Activated T-helper 1 cell treated with anti-CD3 and anti-CD28 coated beads, Interleukin-12 subunit alpha, Interleukin-12 subunit beta, Interleukin-2, Interleukin-4 antibody, amounts not matched to agents 30 ng/mL and 10 ng/mL and 1 ng/mL, durations not matched to agents 14 hours and 24 hours and 36 hours (primary cell): ENCODE data around the gene GGT1. TPM values are rescaled to one million over a fixed set of nuclear protein-coding genes. Genes with fewer than 3 reads are reported as not detected.
A peak's percentile ranks its signal among the peaks of the same experiment; 100 is the strongest.
"Not testable (repeated sequence)": the region's sequence is repeated elsewhere in the genome, so short reads cannot be mapped to it uniquely, and the experiment has no call there.

Source experiments
- DNase-seq: peaks from one replicate; pipeline ENCODE4 v3.0.0; 2021; ENCODE audit warnings: low spot score
- H3K27ac Mint-ChIP-seq: one replicate; pipeline ENCODE4 v1.8.0; 2021; ENCODE audit warnings: mild to moderate bottlenecking, mixed read lengths
- H3K27me3 Mint-ChIP-seq: one replicate; pipeline ENCODE4 v1.8.0; 2022; ENCODE audit warnings: mild to moderate bottlenecking, moderate library complexity, mixed read lengths; ENCODE audit not compliant: insufficient read depth
- H3K36me3 Mint-ChIP-seq: one replicate; pipeline ENCODE4 v1.8.0; 2021; ENCODE audit warnings: low read depth, mixed read lengths
- H3K4me1 Mint-ChIP-seq: one replicate; pipeline ENCODE4 v1.8.0; 2021; ENCODE audit warnings: low read depth, mixed read lengths
- H3K4me3 Mint-ChIP-seq: one replicate; pipeline ENCODE4 v1.8.0; 2021; ENCODE audit warnings: mild to moderate bottlenecking, moderate library complexity, mixed read lengths
- H3K9me3 Mint-ChIP-seq: one replicate; pipeline ENCODE4 v1.8.0; 2021; ENCODE audit warnings: mixed read lengths
- intact Hi-C: fragments of 100-400 bp; cut with micrococcal nuclease; formaldehyde crosslinking; loops from one replicate; pipeline ENCODE4 v1.15.1; 2024
- total RNA-seq: library from RNA; stranded (reverse); gene quantifications from 2 replicates; pipeline ENCODE4 v1.2.3, GENCODE V29; 2022

GGT1 gene
- 52.6 and 61.0 TPM in 2 replicates for total RNA-seq

DNA sequence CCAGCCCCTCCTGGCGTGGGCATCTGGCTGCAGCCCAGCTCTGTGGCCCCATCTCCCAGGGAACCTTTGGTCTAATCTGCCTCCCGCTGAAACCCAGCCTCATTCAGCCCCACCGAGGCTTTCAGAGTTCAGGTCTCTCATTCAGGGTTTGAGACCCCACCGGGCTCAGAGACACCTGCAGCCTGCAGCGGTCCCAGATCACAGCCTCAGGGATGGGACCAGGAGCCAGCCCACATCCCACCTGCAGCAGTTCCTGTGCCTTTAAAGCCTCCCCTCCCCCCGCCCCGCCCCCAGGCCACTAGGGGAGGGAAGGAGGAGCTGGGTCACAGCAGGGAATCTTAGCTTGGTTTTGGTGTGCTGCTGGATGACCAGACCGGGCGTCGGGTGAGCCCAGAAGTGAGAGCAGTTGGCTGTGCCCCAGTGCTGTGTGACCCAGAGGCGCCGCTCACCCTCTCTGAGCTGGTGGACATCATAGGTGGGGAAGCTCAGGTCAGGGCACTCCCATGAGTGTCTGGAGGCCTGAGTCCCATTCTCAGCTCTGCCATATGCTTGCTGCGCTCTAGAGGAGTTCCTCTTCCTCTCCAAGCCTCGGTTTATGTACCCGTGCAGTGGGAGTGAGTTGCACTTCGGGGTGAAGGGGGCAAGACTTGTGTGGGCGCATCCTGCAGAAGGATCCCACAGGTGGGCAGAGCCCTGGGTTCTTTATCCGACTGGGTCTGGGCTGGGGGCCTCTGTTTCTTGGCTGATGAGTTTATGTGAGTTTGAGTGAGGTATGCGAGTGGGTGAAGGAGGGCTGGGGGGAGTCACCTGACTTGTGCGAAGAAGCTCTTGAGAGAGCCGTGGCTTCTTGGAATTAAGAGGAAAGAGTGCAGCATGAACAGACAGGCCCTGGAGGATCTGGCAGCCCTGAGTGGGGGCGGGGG is at the start of gene GGT1:
Gene GGT1 (plus strand): TSS at position 347 of the 923 bp plus-strand sequence. CDS start 7,889 bp downstream, outside the sequence.
- intact Hi-C loops, H3K36me3 Mint-ChIP-seq, DNase-seq, H3K27me3 Mint-ChIP-seq, H3K9me3 Mint-ChIP-seq: not testable (repeated sequence)
- Mint-ChIP-seq H3K4me1 (peaks cover 43% of the 10 kb centered on the region), H3K27ac (peak within 1 kb of the TSS; percentile 77), H3K4me3 (peak within 1 kb of the TSS; percentile 58)

DNA sequence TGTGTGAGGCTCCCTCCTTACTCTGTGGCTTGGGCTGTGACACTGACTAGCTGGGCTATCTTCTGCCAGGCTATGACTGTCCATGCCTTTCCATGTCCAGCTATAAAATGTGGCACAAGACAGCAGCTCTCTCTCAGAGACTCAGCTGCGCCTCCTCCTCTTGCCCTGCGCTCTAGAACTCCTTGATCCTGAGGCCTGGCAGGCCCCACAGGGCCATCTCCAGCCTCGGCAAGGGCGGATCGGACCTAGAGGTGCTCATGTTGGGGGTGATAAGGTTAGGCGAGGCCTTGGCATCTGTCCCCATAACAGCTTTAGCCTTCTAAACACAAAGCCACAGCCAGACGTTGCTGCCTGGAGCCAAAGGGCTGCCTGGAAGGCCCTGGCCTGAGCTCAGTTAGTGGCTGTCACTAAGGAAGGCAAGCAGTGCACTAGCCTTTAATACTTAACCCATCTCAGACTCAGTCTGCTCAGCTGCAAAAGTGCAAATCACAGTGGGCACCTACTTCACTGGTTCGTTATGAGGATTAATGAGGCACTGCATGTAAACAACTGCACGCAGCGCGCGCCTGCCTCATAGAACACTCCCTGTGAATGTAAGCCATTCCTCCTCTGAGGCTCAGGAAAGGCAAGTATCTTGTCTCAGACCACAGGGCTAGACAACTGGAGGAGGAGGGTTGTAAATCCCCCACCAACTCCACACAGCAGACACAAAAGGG is 49.2 kb upstream of the GGT1 start:
- Mint-ChIP-seq H3K9me3 (no peaks in the 10 kb centered on the region), H3K27ac (peak overlapping the region; percentile 93), H3K4me3 (peak overlapping the region; percentile 98), H3K27me3 (no peaks in the 10 kb centered on the region), H3K36me3 (peaks cover 39% of the 10 kb centered on the region), H3K4me1 (peaks cover 53% of the 10 kb centered on the region)
- no peak for DNase-seq
- intact Hi-C loops, result loop anchor here (2.0 to 10.0 kb wide), 5 partner anchors 53 to 837 kb away; partner anchors contain the start of gene MIF

DNA sequence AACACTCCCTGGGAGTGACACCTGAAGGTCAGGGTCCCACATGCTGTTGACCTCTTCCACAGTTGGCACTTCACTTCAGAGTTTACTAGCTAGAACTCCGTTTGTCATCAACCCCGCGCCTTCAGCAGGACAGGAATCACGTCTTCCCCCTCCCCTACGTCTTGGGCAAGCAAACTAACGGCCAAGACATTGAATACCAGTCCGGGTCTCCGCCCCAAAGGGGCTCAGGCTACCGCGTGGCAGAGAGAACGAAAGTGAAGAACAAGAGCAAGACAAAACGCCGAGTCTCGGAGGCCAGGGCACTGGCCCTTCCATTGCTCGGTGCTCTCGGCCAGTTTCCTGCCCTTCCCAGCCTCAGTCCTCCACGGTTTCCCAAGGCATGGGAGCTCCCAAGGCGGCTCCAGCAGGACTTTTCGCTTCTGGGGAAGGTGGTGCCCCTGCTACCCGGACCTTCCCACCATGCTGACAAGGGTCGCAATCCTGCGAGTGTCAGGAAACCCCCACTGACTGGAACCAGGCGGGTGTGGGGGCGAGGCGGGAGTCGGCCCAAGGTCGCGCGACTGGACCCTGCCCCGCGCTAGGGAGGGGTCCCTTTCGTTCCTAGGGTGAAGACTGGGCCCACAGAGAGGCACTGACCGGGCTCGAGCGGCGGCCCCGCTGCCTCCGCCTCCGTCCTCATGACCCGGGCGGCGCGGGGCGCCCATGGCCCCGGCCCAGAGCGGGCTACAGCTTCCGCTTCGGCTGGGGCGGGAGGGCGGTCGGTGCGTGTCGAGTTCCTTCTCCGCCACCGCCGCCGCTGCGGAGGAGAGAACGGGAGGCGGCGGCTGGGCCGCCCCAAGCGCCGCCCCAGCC is 48.5 kb upstream of the GGT1 start, which contains the start of gene GUCD1:
Gene GUCD1 (minus strand): TSS at position 826 of the 852 bp plus-strand sequence. CDS start 147 bp downstream, at position 679.
- H3K4me3 Mint-ChIP-seq, result peak within 1 kb of the TSS; percentile 98
- H3K27me3 Mint-ChIP-seq, result no peaks in the 10 kb centered on the region
- peaks cover 38% of the 10 kb centered on the region for H3K36me3 Mint-ChIP-seq
- H3K27ac Mint-ChIP-seq, result peak within 1 kb of the TSS; percentile 97
- intact Hi-C loops, result loop anchor here (1.0 to 10.0 kb wide), 10 partner anchors 29 to 838 kb away; partner anchors contain the start of genes DERL3 and MIF
- peaks cover 60% of the 10 kb centered on the region for H3K4me1 Mint-ChIP-seq
- peak; percentile 25 for DNase-seq
- H3K9me3 Mint-ChIP-seq, result no peaks in the 10 kb centered on the region

DNA sequence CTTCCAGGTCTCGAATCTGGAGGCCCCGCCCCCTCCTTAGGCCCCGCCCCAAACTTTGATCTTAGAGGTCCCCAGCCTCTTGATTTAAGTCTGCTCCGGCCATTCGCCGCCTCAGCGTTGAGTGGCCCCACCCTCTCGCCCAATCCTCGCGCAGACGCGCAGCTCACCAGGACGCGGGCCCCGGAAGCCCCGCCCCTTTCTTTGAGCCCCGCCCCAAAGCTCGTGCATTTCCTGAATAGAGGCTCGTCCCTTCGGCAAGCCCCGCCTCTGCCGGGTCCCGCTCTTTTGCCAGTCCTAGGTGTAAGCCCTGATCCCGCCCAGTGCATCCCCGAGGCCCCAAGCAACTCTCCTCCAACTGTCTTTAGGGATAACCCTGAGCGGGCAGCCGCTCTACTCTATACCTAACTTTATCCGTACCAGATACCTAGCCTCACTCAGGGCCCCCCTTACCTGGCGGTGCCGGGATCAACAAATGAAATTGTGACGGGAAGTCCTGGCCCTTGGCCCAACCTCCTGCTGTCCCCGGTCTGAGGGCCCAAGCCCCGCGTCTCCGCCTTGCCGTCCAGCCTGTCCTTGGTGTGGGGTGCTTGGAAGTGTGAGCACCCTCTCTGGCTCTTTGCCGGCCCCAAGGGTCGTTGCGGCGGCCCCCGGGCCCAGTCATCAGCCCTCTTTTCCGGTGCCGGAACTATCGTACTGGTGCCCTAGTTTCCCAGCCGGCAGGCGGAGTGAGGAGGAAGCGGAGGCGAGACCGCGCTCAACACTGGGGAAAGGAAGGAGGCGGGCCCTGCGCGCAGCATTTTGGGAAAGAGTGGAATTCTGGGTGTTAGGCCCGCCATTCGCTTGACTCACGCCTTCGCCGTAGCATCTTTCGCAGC is 47.6 kb upstream of the GGT1 start, which contains the start of gene SNRPD3:
Gene SNRPD3 (plus strand): TSS at position 835 of the 875 bp plus-strand sequence. CDS start 1,676 bp downstream, outside the sequence.
- Mint-ChIP-seq H3K27ac (peak within 1 kb of the TSS; percentile 97), H3K4me3 (peak within 1 kb of the TSS; percentile 98), H3K36me3 (peaks cover 38% of the 10 kb centered on the region), H3K4me1 (peaks cover 64% of the 10 kb centered on the region), H3K9me3 (no peaks in the 10 kb centered on the region), H3K27me3 (no peaks in the 10 kb centered on the region)
- intact Hi-C loops, result loop anchor here (1.0 to 10.0 kb wide), 10 partner anchors 30 to 839 kb away; partner anchors contain the start of genes DERL3 and MIF
- peak; percentile 97 for DNase-seq

DNA sequence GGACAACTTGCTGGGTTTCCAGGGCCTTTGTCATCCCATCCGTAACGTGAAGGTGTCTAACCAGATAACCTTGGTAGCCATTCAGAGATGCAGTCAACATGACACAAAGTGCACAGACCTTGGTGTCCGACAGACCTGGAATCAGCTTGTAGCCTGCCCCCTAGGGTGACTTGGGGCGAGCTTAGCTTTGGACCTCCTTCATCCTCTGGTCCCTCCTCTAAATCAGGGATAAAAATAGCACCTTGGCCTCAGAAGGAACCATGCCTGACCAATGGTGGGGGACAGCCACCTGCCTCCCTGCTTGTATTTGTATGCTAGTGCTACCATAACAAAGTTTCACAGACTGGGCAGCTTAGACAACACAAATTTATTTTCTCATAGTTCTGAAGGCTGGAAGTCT is 43.5 kb upstream of the GGT1 start:
- H3K4me3 Mint-ChIP-seq, result no peak overlapping the region
- H3K9me3 Mint-ChIP-seq, result no peaks in the 10 kb centered on the region
- H3K36me3 Mint-ChIP-seq, result peaks cover 35% of the 10 kb centered on the region
- intact Hi-C loops, result loop anchor here (5.0 to 10.0 kb wide), 2 partner anchors 195 to 503 kb away; no protein-coding TSS in a partner anchor
- H3K4me1 Mint-ChIP-seq, result peaks cover 54% of the 10 kb centered on the region
- no peak for DNase-seq
- no peaks in the 10 kb centered on the region for H3K27me3 Mint-ChIP-seq
- no peak overlapping the region for H3K27ac Mint-ChIP-seq

DNA sequence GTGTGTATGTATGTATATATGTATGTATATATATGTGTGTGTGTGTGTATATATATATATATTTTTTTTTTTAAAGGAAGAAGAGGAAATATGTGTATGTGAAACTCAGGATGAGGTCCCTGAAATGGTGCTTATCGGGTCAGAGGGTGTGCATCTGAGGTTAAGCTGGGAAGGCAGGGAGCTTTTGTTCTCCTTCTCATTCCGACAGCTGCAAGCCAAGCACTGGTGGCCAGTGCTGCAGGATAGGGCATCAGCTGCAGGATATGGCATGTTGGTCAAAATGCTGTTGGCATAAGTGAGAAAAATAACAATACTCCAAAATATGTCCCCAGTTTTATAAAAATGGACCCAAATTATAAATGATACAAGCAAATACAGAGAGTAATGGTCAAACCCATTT is 39.7 kb upstream of the GGT1 start:
- peaks cover 29% of the 10 kb centered on the region for H3K36me3 Mint-ChIP-seq
- intact Hi-C loops, result no loop called here

DNA sequence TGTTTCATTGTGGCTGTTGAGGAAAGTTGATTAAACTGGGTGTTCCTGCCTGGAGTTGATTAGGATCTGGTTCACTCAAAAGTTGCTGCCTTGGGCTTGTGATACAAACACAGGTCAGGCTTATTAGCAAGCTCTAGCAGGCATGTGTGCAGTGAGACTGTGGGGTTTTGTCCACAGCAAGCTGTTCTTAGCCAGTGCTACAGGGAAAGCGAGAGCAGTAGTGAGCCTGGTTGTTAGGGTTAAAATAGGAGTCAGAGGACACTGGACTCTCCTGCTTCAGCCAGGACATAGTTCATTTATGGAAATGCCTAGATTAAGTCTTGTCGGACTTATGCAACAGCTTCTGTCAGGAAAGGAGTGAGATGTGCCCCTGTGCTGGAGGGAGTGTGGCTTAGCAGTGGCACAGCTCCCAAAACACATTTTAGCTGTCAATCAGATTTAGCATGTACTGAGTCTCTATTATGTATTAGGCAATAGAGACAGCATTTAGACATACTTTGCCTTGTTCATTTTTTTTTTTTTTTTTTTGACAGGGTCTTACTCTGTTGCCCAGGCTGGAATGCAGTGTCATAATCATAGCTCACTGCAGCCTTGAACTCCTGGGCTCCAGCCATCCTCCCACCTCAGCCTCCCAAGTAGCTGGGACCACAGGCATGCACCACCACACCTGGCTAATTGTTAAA is 38.5 kb upstream of the GGT1 start:
- Mint-ChIP-seq H3K4me1 (peaks cover 28% of the 10 kb centered on the region), H3K27ac (no peak overlapping the region), H3K9me3 (no peaks in the 10 kb centered on the region), H3K4me3 (no peak overlapping the region), H3K36me3 (peaks cover 27% of the 10 kb centered on the region), H3K27me3 (no peaks in the 10 kb centered on the region)
- intact Hi-C loops, result no loop called here
- no peak for DNase-seq

More for the DNA sequence above, 39.7 kb upstream of the GGT1 start:
- Mint-ChIP-seq H3K9me3 (no peaks in the 10 kb centered on the region), H3K4me3 (no peak overlapping the region), H3K4me1 (peaks cover 36% of the 10 kb centered on the region), H3K27ac (no peak overlapping the region), H3K27me3 (no peaks in the 10 kb centered on the region)
- no peak for DNase-seq

DNA sequence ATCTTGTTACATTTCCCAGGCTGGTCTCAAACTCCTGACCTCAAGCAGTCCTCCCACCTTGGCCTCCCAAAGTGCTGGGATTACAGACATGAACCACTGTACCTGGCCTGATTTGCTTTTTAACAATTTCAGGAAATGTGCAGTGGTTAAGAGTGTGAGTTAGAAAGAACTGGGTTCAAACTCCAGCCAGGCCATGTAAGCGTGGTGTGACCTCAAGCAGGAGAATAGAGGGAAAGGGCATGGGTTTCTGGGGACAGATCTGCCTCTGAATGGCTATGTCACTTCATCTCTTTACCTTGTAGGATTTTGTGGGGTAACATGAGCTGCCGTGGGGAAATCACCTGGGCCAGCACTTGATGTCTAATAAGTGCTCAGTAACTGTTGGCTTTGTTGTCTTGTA is 37.9 kb upstream of the GGT1 start:
- DNase-seq, result no peak
- H3K4me1 Mint-ChIP-seq, result peaks cover 26% of the 10 kb centered on the region
- H3K27ac Mint-ChIP-seq, result no peak overlapping the region
- intact Hi-C loops, result no loop called here
- no peaks in the 10 kb centered on the region for H3K27me3 Mint-ChIP-seq
- no peaks in the 10 kb centered on the region for H3K9me3 Mint-ChIP-seq
- no peak overlapping the region for H3K4me3 Mint-ChIP-seq
- H3K36me3 Mint-ChIP-seq, result peaks cover 32% of the 10 kb centered on the region

DNA sequence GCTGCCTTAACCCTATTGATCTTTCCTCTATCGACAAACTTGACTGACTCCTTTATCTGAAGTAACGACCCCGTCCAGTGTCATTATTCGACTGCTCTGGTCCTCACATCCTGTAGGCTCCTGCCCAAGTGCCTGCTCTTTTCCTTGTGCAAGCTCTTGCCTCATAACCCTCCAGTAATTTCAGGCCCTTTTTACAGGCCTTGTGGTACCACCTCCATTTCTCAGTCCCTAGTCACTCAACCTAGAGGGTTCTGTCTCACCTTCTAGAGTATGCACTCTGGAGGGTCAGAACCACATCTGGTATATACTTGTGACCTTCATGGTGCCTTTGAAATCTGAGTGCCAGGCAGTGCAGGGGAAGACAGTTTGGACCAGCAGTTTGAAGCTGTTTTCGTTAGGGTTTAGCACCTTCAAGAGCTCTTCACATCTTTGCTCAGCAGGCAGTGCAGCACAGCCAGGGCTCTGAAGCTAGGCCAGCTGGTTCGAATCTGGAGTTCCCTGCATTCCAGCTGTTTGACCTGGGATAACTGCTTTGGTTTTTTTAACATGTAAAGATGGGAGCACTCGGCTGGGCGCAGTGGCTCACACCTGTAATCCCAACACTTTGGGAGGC is 36.0 kb upstream of the GGT1 start:
- no peak for DNase-seq
- peaks cover 20% of the 10 kb centered on the region for H3K4me1 Mint-ChIP-seq
- H3K9me3 Mint-ChIP-seq, result no peaks in the 10 kb centered on the region
- no peak overlapping the region for H3K27ac Mint-ChIP-seq
- H3K4me3 Mint-ChIP-seq, result no peak overlapping the region
- peaks cover 38% of the 10 kb centered on the region for H3K36me3 Mint-ChIP-seq
- intact Hi-C loops, result no loop called here
- no peaks in the 10 kb centered on the region for H3K27me3 Mint-ChIP-seq

DNA sequence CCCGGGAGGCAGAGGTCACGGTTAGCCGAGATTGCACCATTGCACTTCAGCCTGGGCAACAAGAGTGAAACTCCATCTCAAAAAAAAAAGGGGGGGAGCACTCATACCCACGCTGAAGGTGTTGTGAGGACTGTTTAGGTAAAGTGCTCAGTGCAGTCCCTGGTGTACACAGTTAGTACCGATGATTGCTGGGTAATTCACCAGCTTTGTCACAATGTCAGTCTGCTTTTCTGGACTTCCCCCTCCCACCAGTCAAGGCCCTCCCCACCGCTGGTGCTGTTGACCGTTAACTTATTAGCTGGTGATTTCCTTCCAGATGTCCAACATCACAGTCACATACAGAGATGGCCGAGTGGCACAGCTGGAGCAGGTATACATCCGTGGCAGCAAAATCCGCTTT is 35.3 kb upstream of the GGT1 start:
- Mint-ChIP-seq H3K27ac (no peak overlapping the region), H3K27me3 (no peaks in the 10 kb centered on the region), H3K4me3 (no peak overlapping the region), H3K4me1 (peaks cover 18% of the 10 kb centered on the region), H3K9me3 (no peaks in the 10 kb centered on the region), H3K36me3 (peaks cover 43% of the 10 kb centered on the region)
- intact Hi-C loops, result no loop called here
- no peak for DNase-seq

DNA sequence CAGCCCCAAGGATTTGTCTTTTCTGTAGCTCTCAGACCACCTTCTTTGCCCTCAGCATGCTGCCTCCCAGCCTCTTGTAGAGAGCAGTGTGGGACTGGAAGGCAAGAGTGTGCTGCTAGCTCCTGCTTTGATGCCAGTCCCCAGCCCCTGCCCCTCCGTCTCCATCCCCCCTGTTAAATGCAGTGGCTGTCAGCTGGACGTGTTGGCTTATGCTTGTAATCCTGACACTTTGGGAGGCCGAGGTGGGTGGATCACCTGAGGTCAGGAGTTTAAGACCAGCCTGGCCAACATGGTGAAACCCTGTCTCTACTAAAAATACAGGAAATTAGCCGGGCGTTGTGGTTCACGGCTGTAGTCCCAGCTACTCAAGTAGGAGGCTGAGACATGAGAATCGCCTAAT is 31.7 kb upstream of the GGT1 start:
- Mint-ChIP-seq H3K4me1 (peaks cover 6% of the 10 kb centered on the region), H3K27ac (no peak overlapping the region), H3K36me3 (peaks cover 48% of the 10 kb centered on the region), H3K4me3 (no peak overlapping the region), H3K27me3 (no peaks in the 10 kb centered on the region), H3K9me3 (no peaks in the 10 kb centered on the region)
- no peak for DNase-seq
- intact Hi-C loops, result no loop called here
